Measurements from ENCODE around the gene ROBO1.

- TF ChIP-seq EZH2 (IDR thresholded peaks at IDR 0.05; ENCODE audit: borderline replicate concordance, low read depth, low read length, poor library complexity, severe bottlenecking): no peak
- no peak for TF ChIP-seq CTCF (conservative IDR thresholded peaks at IDR 0.05; ENCODE audit: low read depth, low read length)
These were observed 95.7 kb downstream of the ROBO1 start for GRCh38 chr3:79672075-79672474.

Measured in A673 (cell line).